ENCODE measurements around the gene GRM4.

GRCh38 chr6:33994472-33995308 lies 151.2 kb downstream of the GRM4 start:
- TF ChIP-seq CTCF (IDR thresholded peaks at IDR 0.05 in 8 of 11, conservative IDR thresholded peaks at IDR 0.05 in 3 of 11) (no peak), POLR2AphosphoS5 (IDR thresholded peaks at IDR 0.05) (no peak)
